Neural progenitor cell (in vitro differentiated cells): ENCODE measurements around the gene PRKCE.

Source experiments
- CTCF ChIP-seq: fragments of 200-600 bp; sonication (generic); IDR thresholded peaks from 2 replicates; pipeline ENCODE4 v1.5.1; 2017; ENCODE audit warnings: antibody characterized with exemption, mild to moderate bottlenecking
- EZH2phosphoT487 ChIP-seq: fragments of 200-600 bp; sonication (generic); IDR thresholded peaks from 2 replicates; pipeline ENCODE4 v1.6.1; 2017; ENCODE audit warnings: antibody characterized with exemption

GRCh38 chr2:45895241-45895861, 243.9 kb downstream of the PRKCE start:
- no peak for TF ChIP-seq EZH2phosphoT487
- no peak for TF ChIP-seq CTCF
